ENCODE data around the gene ZNF136. TPM values are rescaled to one million over a fixed set of nuclear protein-coding genes. Genes with fewer than 3 reads are reported as not detected.

The ZNF136 gene
- 3.0 TPM for total RNA-seq
- long read RNA-seq, transcript ZNF136-201 (4 exons, 3,643 nt), result major isoform, 8 of 12 reads
- long read RNA-seq, partial matches to known transcripts, result 0 of 12 reads
- long read RNA-seq, other reads (novel, unspliced or antisense), result 3 of 12 reads

DNA sequence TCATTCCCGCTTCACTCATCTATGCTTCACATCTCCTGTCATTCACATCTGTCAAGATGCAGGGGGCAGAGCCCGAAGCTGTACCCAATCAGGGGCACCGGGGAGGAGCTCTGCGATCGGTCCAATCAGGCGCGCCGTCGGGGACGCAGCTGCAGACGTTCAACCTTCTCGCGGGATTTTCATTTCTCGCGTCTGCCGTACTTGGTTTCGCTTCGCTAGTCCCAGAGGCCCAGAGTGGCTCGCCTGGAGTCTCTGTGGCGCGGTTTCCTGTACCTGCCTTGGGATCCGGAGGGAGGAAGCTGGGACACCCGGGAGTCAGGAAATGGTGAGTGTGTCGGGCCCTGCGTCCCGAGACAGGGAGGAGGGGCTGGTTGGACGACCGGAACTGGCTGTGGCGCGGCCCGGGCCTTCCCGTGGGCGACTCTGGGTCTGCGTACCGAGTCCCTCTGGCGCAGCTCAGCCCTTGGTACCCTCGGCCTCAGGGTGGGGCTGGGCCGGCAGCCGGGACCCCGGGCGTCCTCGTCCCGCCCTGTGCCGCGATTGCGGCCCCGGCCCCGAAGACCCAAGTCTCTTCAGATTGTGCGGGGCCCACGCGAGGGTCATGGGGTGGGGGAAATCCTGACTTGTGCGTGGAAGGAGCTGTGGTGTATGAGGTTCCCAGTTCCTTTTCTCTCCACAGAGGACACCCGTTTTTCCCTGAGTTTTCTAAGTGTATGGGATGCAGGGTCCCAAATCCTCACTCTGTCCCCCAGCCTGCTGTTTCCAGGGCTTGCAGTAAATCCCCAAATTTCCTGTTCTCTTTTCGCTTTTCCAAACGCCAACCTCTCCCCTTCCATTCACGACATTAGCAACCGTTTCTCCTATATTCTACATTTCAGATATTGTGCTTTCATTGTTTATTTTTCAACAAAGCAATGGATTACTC is at the start of gene ZNF136:
TSS of gene ZNF136 (plus strand) at position 215 of the 925 bp plus-strand sequence. CDS start at position 323, 108 bp downstream.
- intact Hi-C loops (cut with DNase I), result loop anchor here (10.0 kb wide), 1 partner anchor 202 kb away; the partner anchor contains the start of gene ZNF442
- DNase-seq (ENCODE audit: low spot score), result peak; percentile 97

DNA sequence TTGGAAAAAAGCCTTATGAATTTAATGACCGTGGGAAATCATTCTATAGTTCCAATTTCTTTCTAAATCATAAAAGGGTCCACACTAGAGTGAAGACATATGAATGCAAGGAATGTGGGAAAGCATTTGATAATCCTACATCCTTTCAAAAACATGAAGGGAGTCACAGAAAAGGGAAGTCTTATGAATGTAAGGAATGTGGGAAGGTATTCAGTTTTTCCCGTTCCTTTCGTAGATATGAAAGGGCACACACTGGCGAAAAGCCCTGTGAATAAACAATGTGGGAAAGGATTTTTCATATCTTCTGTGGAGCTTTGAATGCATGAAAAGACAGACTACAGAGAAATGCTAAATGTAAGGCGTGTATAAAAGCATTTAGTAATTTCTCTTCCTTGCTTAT is 49.8 kb upstream of the ZNF136 start:
- DNase-seq (ENCODE audit: low spot score), result no peak
- intact Hi-C loops (cut with DNase I), result no loop called here

DNA sequence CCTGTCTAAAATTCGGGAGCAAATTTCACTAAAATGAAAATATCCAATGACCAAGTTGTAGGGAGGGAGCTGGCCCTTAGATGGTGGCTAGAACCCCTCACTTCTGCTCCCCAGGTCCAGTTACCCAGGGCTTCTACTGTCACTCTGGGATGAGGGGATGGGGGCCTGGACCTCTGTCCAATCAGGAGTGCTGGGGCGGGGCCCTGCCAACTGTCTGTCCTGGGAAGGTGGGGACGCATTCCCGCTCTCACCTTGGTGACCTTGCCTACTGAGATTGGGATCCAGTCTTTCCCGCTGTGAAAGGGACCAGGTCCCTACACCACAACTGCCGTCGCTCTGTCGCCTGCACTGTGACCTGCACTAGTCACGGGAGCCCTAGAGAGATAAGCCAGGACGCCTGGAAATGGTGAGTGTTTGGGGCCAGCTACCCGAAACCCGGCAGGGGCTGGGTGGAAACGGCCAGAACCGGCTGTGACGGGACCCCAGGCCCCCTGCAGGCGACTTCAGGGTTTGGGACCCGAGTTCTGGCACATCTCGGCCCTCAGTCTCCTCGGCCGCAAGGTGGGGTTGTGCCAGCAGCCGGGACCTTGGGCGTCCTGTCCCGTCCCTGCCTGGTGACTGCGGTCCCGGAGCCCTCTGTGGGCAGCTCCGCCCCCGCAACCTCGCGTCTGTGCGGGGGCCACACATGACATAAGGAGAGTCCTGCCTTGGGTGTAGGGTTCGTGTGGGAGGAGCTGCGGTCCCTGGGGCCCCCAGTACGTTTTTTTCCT is 45.5 kb upstream of the ZNF136 start:
- intact Hi-C loops (cut with DNase I), result no loop called here
- DNase-seq (ENCODE audit: low spot score), result no peak

DNA sequence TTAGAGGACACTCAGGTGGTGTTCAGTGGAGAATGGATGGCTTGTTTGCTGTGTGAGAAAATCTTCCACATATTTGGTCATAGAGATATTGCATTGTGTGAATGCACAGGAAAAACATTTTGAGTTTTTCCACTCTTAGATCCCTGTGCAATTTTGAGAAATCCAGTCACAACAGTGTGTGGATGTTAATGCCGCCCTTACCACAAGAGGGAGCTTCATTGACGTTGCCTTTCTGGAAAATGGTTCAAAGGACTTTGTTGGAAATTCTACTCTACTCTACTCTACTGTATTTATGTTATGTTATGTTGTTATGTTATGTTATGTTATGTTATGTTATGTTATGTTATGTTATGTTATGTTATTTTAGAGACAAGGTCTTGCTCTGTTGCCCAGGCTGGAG is 36.2 kb upstream of the ZNF136 start:
- intact Hi-C loops (cut with DNase I), result no loop called here
- no peak for DNase-seq (ENCODE audit: low spot score)

DNA sequence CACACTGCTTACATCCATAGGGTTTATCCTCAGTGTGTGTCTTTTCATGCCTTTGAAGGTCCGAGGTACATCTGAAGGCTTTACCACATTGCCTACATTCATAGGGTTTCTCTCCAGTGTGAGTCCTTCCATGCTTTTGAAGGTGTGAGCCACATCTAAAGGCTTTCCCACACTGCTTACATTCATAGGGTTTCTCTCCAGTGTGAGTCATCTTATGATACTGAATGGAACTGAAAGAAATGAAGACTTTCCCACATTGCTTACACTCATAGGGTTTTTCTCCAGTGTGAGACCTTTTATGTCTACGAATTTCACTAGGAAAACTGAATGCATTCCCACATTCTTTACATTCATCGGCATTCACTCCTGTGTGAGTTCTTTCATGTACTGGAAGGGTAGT is 29.8 kb upstream of the ZNF136 start:
- no peak for DNase-seq (ENCODE audit: low spot score)
- intact Hi-C loops (cut with DNase I), result no loop called here

DNA sequence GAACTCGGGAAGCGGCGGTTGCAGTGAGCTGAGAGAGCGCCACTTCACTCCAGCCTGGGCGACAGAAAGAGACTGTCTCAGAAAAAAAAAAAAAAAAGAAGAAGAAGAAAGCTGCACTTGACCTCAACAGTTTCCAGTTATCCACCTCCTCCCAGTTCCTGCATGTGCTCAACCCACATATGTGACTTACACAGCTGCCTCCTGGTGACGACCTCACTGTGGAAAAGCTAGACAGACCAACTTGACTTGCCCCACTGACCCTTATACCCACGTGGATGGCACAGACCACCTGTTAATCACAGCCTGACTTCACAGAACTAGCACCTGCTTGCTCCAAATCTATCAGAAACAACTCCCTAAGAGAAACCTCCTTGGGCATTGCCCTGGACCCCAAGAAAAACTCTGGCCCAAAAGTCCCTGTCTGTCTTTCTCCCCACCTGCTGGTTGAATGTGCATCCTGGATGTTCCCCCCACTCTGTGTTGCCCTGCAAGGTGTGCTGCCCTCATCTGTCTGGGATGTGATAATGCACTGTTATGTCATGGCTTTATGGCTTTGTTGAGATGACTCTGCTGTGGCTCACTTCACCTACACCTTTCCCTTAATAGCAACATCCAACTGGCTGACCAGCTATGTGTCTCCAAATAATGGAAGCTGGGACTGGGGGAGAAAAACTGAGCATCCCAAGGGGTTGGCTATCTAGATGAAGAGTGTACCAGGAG is 25.5 kb upstream of the ZNF136 start:
- DNase-seq (ENCODE audit: low spot score), result no peak
- intact Hi-C loops (cut with DNase I), result no loop called here

DNA sequence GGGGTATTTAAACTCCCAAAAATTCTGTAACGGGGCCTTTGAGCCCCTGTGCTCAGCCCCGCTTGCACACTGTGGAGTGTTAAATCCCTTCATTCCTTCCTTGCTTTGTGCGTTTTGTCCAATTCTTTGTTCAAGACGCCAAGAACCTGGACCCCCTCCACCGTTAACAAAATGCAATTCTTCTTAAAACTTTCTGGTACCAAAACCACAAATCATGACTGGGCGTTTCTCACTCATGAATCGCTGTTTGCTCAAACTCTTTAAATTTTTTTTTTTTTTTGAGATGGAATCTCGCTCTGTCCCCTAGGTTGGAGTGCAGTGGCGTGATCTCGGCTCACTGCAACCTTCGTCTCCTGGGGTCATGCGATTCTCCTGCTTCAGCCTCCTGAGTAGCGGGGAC is 23.6 kb upstream of the ZNF136 start:
- intact Hi-C loops (cut with DNase I), result no loop called here
- DNase-seq (ENCODE audit: low spot score), result no peak

DNA sequence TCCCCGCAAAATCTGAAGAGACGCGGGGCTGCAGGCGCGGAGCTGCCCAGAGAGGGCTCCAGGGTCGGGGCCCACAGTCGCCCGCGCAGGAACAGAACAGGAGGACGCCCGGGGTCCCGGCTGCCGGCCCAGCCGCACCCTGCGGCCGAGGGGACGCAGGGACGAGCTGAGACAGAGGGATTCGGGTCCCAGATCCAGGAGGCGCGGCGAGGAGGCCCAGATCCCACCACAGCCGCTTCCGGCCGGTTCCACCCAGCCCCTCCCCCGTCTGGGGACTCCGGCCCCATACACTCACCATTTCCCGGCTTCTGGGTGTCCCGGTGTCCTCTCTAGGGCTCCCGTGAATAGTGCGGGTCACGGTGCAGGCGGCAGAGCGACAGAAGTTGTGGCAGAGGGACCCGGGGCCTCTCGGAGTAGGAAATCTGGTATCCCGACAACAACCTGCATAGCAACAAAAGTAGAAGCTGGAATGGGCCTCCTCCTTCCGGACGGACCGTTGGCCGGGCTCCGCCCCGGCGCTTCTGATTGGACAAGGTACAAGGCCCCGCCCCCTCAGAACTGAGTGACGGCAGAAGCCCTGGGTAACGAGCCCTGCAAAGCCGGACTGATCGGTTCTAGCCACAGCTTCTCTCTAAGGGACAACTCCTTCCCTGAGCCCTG is 22.9 kb upstream of the ZNF136 start, which contains the start of gene ZNF20:
TSS of gene ZNF20 (minus strand) at position 466 of the 660 bp plus-strand sequence. CDS start at position 298, 168 bp downstream.
- intact Hi-C loops (cut with DNase I), result loop anchor here (2.0 to 5.0 kb wide), 6 partner anchors 49 to 343 kb away; partner anchors contain the start of genes ZNF491 and ZNF763
- DNase-seq (ENCODE audit: low spot score), result peak; percentile 99

DNA sequence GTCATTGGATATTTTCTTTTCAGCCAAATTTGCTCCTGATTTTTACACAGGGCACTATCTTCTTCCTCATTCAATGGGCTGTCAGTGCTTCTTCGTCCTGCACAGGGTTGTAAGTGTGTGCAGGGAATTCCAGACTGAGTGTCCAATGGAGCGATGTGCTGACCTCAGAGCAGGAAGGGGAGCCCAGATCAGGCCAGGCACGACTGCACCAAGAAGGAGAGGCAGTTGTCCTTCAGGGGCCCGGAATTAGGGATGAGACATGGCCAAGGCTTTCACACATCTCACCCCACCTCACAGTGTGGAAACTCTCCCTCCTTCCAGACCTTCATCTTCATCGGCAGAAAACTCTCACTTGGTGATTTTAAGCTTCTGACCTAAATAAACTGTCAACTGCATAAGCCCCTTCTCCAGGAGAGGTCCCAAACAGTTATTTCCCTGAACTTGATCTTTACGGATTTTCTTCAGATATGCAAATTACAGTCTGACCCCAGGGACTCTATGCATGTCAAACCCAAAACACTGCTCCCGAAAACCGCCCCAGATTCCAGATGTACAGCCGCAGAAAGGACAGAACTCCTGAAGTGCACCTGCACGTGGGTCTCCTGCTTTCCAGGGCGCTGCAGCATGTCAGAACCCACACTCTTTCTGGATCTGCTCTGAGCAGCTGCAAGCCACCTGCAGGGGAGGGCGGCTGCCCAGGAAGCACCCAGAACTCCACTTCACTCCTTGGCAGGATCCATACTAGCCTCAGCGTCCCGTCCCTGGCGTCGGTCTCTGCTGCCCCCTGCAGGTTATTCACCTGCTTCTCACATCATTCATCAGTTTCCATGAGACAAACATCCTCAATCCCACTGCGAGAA is 22.1 kb upstream of the ZNF136 start:
- peak; percentile 94 for DNase-seq (ENCODE audit: low spot score)
- intact Hi-C loops (cut with DNase I), result loop anchor here (2.0 to 5.0 kb wide), 6 partner anchors 50 to 343 kb away; partner anchors contain the start of genes ZNF491 and ZNF763

DNA sequence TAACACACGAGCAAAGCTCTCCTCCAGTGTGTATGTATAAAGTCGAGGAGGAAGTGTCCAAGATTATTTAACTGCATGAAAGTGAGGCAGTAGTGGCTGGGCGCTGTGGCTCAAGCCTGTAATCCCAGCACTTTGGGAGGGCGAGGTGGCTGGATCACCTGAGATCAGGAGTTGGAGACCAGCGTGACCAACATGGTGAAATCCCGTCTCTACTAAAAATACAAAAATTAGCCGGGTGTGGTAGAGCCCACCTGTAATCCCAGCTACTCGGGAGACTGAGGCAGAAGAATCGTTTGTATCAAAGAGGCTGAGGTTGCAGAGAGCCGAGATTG is 21.5 kb upstream of the ZNF136 start:
- intact Hi-C loops (cut with DNase I), result loop anchor here (2.0 to 5.0 kb wide), 6 partner anchors 51 to 344 kb away; partner anchors contain the start of genes ZNF491 and ZNF763
- DNase-seq (ENCODE audit: low spot score), result no peak

DNA sequence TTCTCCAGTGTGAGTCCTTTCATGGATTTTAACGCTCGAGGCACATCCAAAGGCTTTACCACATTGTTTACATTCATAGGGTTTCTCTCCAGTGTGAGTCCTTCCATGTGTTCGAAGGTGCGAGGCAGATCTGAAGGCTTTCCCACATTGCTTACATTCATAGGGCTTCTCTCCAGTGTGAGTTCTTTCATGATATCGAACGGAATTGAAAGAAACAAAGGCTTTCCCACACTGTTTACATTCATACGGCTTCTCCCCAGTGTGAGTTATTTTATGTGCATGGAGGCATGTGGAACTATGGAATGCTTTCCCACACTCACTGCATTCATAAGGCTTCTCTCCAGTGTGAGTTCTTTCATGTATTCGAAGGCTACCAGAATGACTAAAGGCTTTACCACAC is 17.5 kb upstream of the ZNF136 start:
- DNase-seq (ENCODE audit: low spot score), result no peak
- intact Hi-C loops (cut with DNase I), result no loop called here

DNA sequence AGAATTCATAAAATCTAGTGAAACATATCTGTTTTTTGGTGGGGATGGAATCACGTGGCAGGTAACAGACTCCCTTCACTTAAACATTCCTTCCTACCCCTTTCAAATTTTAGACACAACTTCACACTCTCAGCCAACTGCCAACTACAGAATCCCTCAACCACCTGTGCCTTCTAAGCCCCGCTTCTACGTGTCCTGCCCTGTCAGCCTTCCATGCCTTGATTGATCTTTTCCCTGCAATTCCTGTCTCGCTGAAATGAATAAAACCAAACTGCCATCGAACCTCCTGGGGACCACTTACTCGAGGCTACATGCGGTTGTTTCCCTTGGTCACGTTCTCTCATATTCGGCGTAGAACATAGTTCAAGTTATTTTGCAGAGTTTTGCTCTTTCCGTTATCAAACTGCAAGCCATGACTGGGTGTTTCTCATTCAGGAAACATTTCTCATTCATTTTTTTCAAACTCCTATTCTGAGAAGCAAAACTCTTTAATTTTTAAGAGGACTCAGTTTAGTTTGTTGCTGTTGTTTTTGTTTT is 7.5 kb upstream of the ZNF136 start:
- DNase-seq (ENCODE audit: low spot score), result no peak
- intact Hi-C loops (cut with DNase I), result no loop called here

DNA sequence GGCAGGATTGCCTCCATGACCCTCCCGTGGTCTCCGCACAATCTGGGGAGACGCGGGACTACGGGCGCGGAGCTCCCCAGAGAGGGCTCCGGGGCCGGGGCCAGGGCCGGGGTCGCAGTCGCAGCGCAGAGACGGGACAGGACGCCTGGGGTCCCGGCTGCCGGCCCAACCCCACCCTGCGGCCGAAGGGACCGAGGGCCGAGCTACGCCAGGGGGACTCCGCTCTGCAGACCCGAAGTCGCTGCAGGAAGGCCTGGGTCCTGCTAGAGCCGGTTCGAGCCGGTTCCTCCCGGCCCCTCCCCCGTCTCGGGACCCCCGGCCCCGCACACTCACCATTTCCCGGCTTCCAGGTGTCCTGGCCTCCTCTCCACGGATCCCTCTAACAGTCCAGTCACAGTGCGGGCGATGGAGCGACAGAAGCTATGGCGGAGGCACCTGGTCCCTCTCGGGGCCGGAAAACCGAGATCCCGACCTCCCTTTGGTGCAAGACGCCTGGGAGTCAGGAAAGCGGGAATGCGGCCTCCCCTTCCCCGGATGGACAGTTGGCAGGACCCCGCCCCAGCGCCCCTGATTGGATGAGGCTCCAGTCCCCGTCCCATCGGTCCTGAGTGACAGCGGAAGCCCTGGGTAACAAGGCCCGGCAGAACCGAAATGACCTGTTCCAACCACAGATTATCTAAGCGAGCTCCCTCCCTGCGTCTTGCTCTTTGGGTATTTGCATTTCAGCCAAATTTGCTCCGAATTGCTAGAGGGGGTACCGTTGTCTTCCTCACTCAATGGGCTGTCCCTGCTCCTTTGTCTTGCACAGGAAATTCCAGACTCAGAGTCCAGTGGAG is 6.5 kb upstream of the ZNF136 start, which contains the start of gene ZNF625:
TSS of gene ZNF625 (minus strand) at position 512 of the 836 bp plus-strand sequence. CDS start at position 336, 176 bp downstream.
- peak; percentile 92 for DNase-seq (ENCODE audit: low spot score)
- intact Hi-C loops (cut with DNase I), result no loop called here

DNA sequence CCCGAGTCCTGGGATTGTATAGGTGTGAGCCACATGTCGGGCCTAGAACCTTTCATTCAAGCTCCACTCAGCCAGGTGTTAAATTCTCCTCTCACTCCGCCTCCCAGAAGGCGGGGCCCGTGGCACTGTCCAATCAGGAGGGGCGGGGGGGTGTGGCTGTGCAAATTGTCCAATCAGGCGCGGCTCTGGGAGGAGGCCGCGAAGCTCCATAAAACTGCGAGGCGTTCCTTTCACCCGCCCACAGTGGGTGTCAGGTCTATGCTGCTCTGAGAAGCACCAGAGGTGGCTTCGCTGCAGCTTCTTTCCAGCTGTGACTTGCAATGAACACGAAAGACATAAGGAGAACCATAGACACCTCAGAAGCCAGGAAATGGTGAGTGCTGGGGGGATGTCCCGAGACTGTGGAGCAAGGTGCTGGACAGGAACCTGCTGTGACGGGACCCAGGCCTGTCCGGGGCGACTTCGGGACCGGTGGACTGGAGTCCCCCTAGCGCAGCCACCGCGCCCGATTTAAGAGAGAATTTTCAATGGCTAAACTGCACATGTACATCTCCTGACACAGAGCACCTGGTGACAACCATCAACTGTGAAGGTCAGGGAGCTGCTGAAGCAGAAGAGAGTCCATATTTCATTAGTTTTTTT is 3.0 kb upstream of the ZNF136 start:
- intact Hi-C loops (cut with DNase I), result loop anchor here (10.0 kb wide), 1 partner anchor 205 kb away; the partner anchor contains the start of gene ZNF442
- DNase-seq (ENCODE audit: low spot score), result no peak

DNA sequence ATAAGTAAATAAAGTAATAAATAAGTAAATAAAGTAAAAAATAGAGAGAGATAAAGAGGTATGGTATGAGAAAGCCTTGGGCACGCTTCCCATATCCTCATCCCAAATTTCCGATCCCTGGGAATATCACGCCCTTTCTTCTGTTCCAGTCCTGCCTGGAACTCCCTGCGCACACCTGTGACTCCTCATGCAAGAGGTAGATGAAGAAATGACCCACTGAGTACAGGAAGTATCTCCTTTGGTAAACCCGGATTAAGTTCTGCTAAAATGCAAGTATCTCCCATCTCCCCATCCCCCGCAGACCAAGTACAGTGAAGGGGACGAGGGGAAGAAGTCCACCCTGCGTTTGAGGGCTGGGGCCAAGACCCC is 399 bp upstream of the ZNF136 start:
- intact Hi-C loops (cut with DNase I), result loop anchor here (10.0 kb wide), 1 partner anchor 202 kb away; the partner anchor contains the start of gene ZNF442
- DNase-seq (ENCODE audit: low spot score), result no peak

DNA sequence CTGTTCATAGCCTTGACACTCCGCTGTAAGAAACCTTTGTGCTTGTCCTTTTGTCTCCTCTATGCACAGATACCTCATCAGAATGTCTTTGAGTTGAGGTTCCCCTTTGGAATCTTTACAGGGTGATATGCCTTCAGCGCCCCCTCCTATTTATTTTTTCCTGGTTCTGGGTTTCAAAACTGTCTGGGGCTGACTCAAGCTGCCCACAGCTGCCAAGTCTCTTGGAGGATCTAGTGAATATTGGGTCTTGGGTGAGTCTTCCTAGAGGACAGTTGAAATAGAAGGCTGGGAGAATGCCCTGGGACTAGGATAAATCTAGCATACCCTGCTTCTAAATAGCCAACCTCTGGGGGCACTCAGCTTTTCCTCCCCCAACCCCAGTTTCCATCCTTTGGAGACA is 930 bp downstream of the ZNF136 start:
- DNase-seq (ENCODE audit: low spot score), result no peak
- intact Hi-C loops (cut with DNase I), result loop anchor here (10.0 kb wide), 1 partner anchor 201 kb away; the partner anchor contains the start of gene ZNF442
